ENCODE data around the gene FAM13C.

GRCh38 chr10:59314268-59314667, 48.1 kb downstream of the FAM13C start:
- TF ChIP-seq, protein P1, sequence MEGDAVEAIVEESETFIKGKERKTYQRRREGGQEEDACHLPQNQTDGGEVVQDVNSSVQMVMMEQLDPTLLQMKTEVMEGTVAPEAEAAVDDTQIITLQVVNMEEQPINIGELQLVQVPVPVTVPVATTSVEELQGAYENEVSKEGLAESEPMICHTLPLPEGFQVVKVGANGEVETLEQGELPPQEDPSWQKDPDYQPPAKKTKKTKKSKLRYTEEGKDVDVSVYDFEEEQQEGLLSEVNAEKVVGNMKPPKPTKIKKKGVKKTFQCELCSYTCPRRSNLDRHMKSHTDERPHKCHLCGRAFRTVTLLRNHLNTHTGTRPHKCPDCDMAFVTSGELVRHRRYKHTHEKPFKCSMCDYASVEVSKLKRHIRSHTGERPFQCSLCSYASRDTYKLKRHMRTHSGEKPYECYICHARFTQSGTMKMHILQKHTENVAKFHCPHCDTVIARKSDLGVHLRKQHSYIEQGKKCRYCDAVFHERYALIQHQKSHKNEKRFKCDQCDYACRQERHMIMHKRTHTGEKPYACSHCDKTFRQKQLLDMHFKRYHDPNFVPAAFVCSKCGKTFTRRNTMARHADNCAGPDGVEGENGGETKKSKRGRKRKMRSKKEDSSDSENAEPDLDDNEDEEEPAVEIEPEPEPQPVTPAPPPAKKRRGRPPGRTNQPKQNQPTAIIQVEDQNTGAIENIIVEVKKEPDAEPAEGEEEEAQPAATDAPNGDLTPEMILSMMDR (IDR thresholded peaks at IDR 0.05) = no peak
- TF ChIP-seq POLR2A (IDR thresholded peaks at IDR 0.05) = no peak
